Measurements from ENCODE around the gene ZNF680.

ZNF680 gene

GRCh38 chr7:64504581-64505120, 58.2 kb downstream of the ZNF680 start:
- Histone ChIP-seq H3K9ac (ENCODE audit: low read depth, low read length) (no peak overlapping the region), H3K4me3 (ENCODE audit: low read depth, low read length) (no peak overlapping the region), H3K9me3 (ENCODE audit: control insufficient read depth, insufficient read depth, low read length) (peaks cover 5% of the 10 kb centered on the region), H3K4me1 (ENCODE audit: control insufficient read depth, insufficient read depth, low read length) (no peaks in the 10 kb centered on the region), H3K27me3 (ENCODE audit: control insufficient read depth, insufficient read depth, low read length) (no peaks in the 10 kb centered on the region), H3K36me3 (ENCODE audit: control insufficient read depth, insufficient read depth, low read length) (no peaks in the 10 kb centered on the region)

GRCh38 chr7:64498270-64498669, 64.6 kb downstream of the ZNF680 start:
- no peaks in the 10 kb centered on the region for H3K27me3 ChIP-seq (ENCODE audit: control insufficient read depth, insufficient read depth, low read length)
- no peaks in the 10 kb centered on the region for H3K4me1 ChIP-seq (ENCODE audit: control insufficient read depth, insufficient read depth, low read length)
- no peak overlapping the region for H3K9ac ChIP-seq (ENCODE audit: low read depth, low read length)
- no peak overlapping the region for H3K4me3 ChIP-seq (ENCODE audit: low read depth, low read length)
- no peaks in the 10 kb centered on the region for H3K9me3 ChIP-seq (ENCODE audit: control insufficient read depth, insufficient read depth, low read length)
- H3K36me3 ChIP-seq (ENCODE audit: control insufficient read depth, insufficient read depth, low read length): no peaks in the 10 kb centered on the region

GRCh38 chr7:64494912-64495461, 67.9 kb downstream of the ZNF680 start:
- no peaks in the 10 kb centered on the region for H3K4me1 ChIP-seq (ENCODE audit: control insufficient read depth, insufficient read depth, low read length)
- H3K36me3 ChIP-seq (ENCODE audit: control insufficient read depth, insufficient read depth, low read length): no peaks in the 10 kb centered on the region
- H3K9ac ChIP-seq (ENCODE audit: low read depth, low read length): no peak overlapping the region
- no peaks in the 10 kb centered on the region for H3K9me3 ChIP-seq (ENCODE audit: control insufficient read depth, insufficient read depth, low read length)
- H3K4me3 ChIP-seq (ENCODE audit: low read depth, low read length): no peak overlapping the region
- H3K27me3 ChIP-seq (ENCODE audit: control insufficient read depth, insufficient read depth, low read length): no peaks in the 10 kb centered on the region

GRCh38 chr7:64485623-64486022, 77.2 kb downstream of the ZNF680 start:
- Histone ChIP-seq H3K9me3 (ENCODE audit: control insufficient read depth, insufficient read depth, low read length) (peaks cover 21% of the 10 kb centered on the region), H3K36me3 (ENCODE audit: control insufficient read depth, insufficient read depth, low read length) (no peaks in the 10 kb centered on the region), H3K9ac (ENCODE audit: low read depth, low read length) (no peak overlapping the region), H3K4me3 (ENCODE audit: low read depth, low read length) (no peak overlapping the region), H3K27me3 (ENCODE audit: control insufficient read depth, insufficient read depth, low read length) (no peaks in the 10 kb centered on the region), H3K4me1 (ENCODE audit: control insufficient read depth, insufficient read depth, low read length) (no peaks in the 10 kb centered on the region)
